Right lobe of liver (tissue), 6 donors: ENCODE data around the gene LRRFIP2. TPM values are rescaled to one million over a fixed set of nuclear protein-coding genes. Genes with fewer than 3 reads are reported as not detected.

Source experiments
- ATAC-seq, 4 donors: fragments of 200-7000 bp; cut with Tn5 transposase; one replicate each; pipeline ENCODE4 v1.9.1; 2020; ENCODE audit warnings: mild to moderate bottlenecking in 4 of 4, moderate library complexity in 4 of 4
- DNase-seq, 3 donors: peaks; one replicate each; pipeline ENCODE4 v3.0.0-alpha.2; 2020
- H3K27ac ChIP-seq, 3 donors: fragments of 200-600 bp; one replicate each; pipeline ENCODE4 v1.8.0; 2022
- H3K27me3 ChIP-seq, 2 donors: fragments of 200-600 bp; one replicate each; pipeline ENCODE4 v1.8.0; 2022
- H3K36me3 ChIP-seq, 4 donors: fragments of 200-600 bp; sonication (generic) in 1 of 4; one replicate each; pipeline versions ENCODE4 v1.5.1 to v1.8.0; 2017 to 2022; ENCODE audit warnings: control low read depth in 1 of 4
- H3K4me1 ChIP-seq, 4 donors: fragments of 200-600 bp; sonication (generic) in 1 of 4; one replicate each; pipeline versions ENCODE4 v1.5.1 to v1.8.0; 2017 to 2022; ENCODE audit warnings: control low read depth in 1 of 4
- H3K4me3 ChIP-seq, 3 donors: fragments of 200-600 bp; one replicate each; pipeline ENCODE4 v1.8.0; 2022
- H3K9me3 ChIP-seq, 4 donors: fragments of 200-600 bp; sonication (generic) in 1 of 4; one replicate each; pipeline versions ENCODE4 v1.5.1 to v1.8.0; 2017 to 2022; ENCODE audit warnings: control low read depth in 1 of 4
- CTCF ChIP-seq, 4 donors: fragments of 200-600 bp in 3 of 4; fragments of 450-650 bp in 1 of 4; IDR thresholded peaks; one replicate each; pipeline versions ENCODE4 v1.5.1 to v1.8.0; 2016 to 2022; ENCODE audit warnings: antibody characterized with exemption in 4 of 4, mild to moderate bottlenecking in 2 of 4
- POLR2A ChIP-seq: fragments of 450-650 bp; IDR thresholded peaks from one replicate; pipeline ENCODE4 v1.6.1; 2017; ENCODE audit warnings: antibody characterized with exemption, mild to moderate bottlenecking
- WGBS: methylation state at CpG from one replicate; pipeline ENCODE4 v1.1.6; 2018; ENCODE audit warnings: low coverage, low lambda C conversion rate; ENCODE audit not compliant: insufficient coverage; ENCODE audit errors: missing lambda C conversion rate; 5-methylcytosine and 5-hydroxymethylcytosine counted together
- intact Hi-C, 2 donors: fragments of 100-400 bp; cut with DNase I; formaldehyde crosslinking; loops; one replicate each; pipeline versions ENCODE4 v1.11.2 to v1.14.1; 2022
- total RNA-seq, 6 experiments: library from RNA; depleted of rRNA in 2 of 6; stranded (reverse); fragments of >200 nt in 2 of 6; fragmentation: NEBNext Ultra II Directional in 3 of 6; extraction: Animal tissue kit (Norgen Biotek cat#: 25700) in 3 of 6; gene quantifications; one replicate each; pipeline versions ENCODE4 v1.1.0 to v1.2.4, GENCODE V29; 2016 to 2023
- donor health status: DM: no; HTN: yes; CAD: no.
- donor health status: DM: no; HTN: no; CAD: no.
- donor health status: DM: no; HTN: no; CAD: no.
- donor health status: DM: no; HTN: yes; CAD: no.
- donor health status: DM: no; HTN: yes; CAD: no.

The LRRFIP2 gene
- total RNA-seq, 6 experiments from 2014 or later = 32.8 to 46.1 (median 39.6) TPM

GRCh38 chr3:37094636-37095035, 79.7 kb downstream of the LRRFIP2 start:
- DNase-seq = no peak
- TF ChIP-seq CTCF (IDR thresholded peaks at IDR 0.05) (no peak), POLR2A (no peak)
- WGBS = 63% methylated on average over 3 of the region's 3 CpGs
- H3K36me3 ChIP-seq = peaks cover 0 to 15% (median 6%) of the 10 kb centered on the region in 4 donors
- peaks cover 0 to 27% (median 8%) of the 10 kb centered on the region in 4 donors for H3K4me1 ChIP-seq
- ATAC-seq = no peak
- no peak overlapping the region for H3K27ac ChIP-seq
- intact Hi-C loops = no loop called here
- no peaks in the 10 kb centered on the region for H3K9me3 ChIP-seq
- H3K4me3 ChIP-seq = no peak overlapping the region
- H3K27me3 ChIP-seq = no peaks in the 10 kb centered on the region

- no peak for DNase-seq
- WGBS = 92% methylated on average over 2 of the region's 2 CpGs
- no peaks in the 10 kb centered on the region for H3K9me3 ChIP-seq
- no peak overlapping the region for H3K4me3 ChIP-seq
- H3K4me1 ChIP-seq = peaks cover 0 to 22% (median 5%) of the 10 kb centered on the region in 4 donors
- TF ChIP-seq CTCF (IDR thresholded peaks at IDR 0.05) = no peak
- no peak for TF ChIP-seq POLR2A
- H3K36me3 ChIP-seq = peaks cover 0 to 16% (median 6%) of the 10 kb centered on the region in 4 donors
- H3K27ac ChIP-seq = no peak overlapping the region
- no peak for ATAC-seq
- intact Hi-C loops = no loop called here
- no peaks in the 10 kb centered on the region for H3K27me3 ChIP-seq
Measured at GRCh38 chr3:37093481-37093880, 80.9 kb downstream of the LRRFIP2 start.

GRCh38 chr3:37092484-37092883, 81.9 kb downstream of the LRRFIP2 start:
- H3K4me3 ChIP-seq = no peak overlapping the region
- H3K27ac ChIP-seq = no peak overlapping the region
- DNase-seq (no peak), ATAC-seq (no peak)
- peaks cover 0 to 22% (median 3%) of the 10 kb centered on the region in 4 donors for H3K4me1 ChIP-seq
- no peaks in the 10 kb centered on the region for H3K27me3 ChIP-seq
- 94% methylated on average over 3 of the region's 3 CpGs for WGBS
- TF ChIP-seq CTCF (IDR thresholded peaks at IDR 0.05) (no peak), POLR2A (no peak)
- no peaks in the 10 kb centered on the region for H3K9me3 ChIP-seq
- intact Hi-C loops = no loop called here
- peaks cover 0 to 16% (median 6%) of the 10 kb centered on the region in 4 donors for H3K36me3 ChIP-seq

- ATAC-seq (peak; percentile 80 to 90 (median 84)), DNase-seq (no peak)
- H3K27me3 ChIP-seq = no peaks in the 10 kb centered on the region
- intact Hi-C loops = no loop called here
- H3K9me3 ChIP-seq = no peaks in the 10 kb centered on the region
- H3K4me1 ChIP-seq = peaks cover 0 to 22% (median 3%) of the 10 kb centered on the region in 4 donors
- peaks cover 0 to 16% (median 5%) of the 10 kb centered on the region in 4 donors for H3K36me3 ChIP-seq
- no peak overlapping the region for H3K4me3 ChIP-seq
- peak overlapping the region; percentile 35 to 62 (median 56) for H3K27ac ChIP-seq
- WGBS = 72% methylated on average over 2 of the region's 2 CpGs
- TF ChIP-seq POLR2A (no peak), CTCF (IDR thresholded peaks at IDR 0.05) (no peak)
Measured at GRCh38 chr3:37087870-37088269, 86.5 kb downstream of the LRRFIP2 start.

GRCh38 chr3:37086918-37087317, 87.5 kb downstream of the LRRFIP2 start:
- 97% methylated on average over 6 of the region's 6 CpGs for WGBS
- Histone ChIP-seq H3K4me1 (peaks cover 0 to 32% (median 4%) of the 10 kb centered on the region in 4 donors), H3K27me3 (no peaks in the 10 kb centered on the region), H3K27ac (no peak overlapping the region), H3K36me3 (peaks cover 0 to 16% (median 5%) of the 10 kb centered on the region in 4 donors), H3K9me3 (no peaks in the 10 kb centered on the region), H3K4me3 (no peak overlapping the region)
- ATAC-seq (no peak), DNase-seq (no peak)
- TF ChIP-seq POLR2A (no peak), CTCF (IDR thresholded peaks at IDR 0.05) (no peak)
- intact Hi-C loops = no loop called here
